Keratinocyte (primary cell): ENCODE measurements around the gene ZNF165.

Experiments used
- EZH2 ChIP-seq: IDR thresholded peaks from one replicate; pipeline ENCODE4 v1.6.1; 2012; ENCODE audit warnings: inconsistent platforms, mild to moderate bottlenecking, low read length, moderate library complexity
- TF ChIP-seq, protein P1 (sequence below), 3 experiments: IDR thresholded peaks in 1 of 3; conservative IDR thresholded peaks in 1 of 3; optimal IDR thresholded peaks in 1 of 3; 2 replicates in 2 of 3; 3 replicates in 1 of 3; pipeline versions ENCODE3 to v1.5.1; 2011; ENCODE audit warnings: low read length in 3 of 3, mild to moderate bottlenecking in 3 of 3, moderate library complexity in 2 of 3, control low read depth in 1 of 3, inconsistent platforms in 1 of 3; ENCODE audit not compliant: insufficient read depth in 2 of 3; ENCODE audit errors: extremely low read depth in 1 of 3

- TF ChIP-seq, protein P1, sequence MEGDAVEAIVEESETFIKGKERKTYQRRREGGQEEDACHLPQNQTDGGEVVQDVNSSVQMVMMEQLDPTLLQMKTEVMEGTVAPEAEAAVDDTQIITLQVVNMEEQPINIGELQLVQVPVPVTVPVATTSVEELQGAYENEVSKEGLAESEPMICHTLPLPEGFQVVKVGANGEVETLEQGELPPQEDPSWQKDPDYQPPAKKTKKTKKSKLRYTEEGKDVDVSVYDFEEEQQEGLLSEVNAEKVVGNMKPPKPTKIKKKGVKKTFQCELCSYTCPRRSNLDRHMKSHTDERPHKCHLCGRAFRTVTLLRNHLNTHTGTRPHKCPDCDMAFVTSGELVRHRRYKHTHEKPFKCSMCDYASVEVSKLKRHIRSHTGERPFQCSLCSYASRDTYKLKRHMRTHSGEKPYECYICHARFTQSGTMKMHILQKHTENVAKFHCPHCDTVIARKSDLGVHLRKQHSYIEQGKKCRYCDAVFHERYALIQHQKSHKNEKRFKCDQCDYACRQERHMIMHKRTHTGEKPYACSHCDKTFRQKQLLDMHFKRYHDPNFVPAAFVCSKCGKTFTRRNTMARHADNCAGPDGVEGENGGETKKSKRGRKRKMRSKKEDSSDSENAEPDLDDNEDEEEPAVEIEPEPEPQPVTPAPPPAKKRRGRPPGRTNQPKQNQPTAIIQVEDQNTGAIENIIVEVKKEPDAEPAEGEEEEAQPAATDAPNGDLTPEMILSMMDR (optimal IDR thresholded peaks at IDR 0.05 in 1 of 3, IDR thresholded peaks at IDR 0.05 in 1 of 3, conservative IDR thresholded peaks at IDR 0.05 in 1 of 3; ENCODE audit: extremely low read depth in 1 of 3, insufficient read depth in 2 of 3, low read length in 3 of 3) = no peak
- no peak for TF ChIP-seq EZH2
These were observed 37.8 kb downstream of the ZNF165 start for GRCh38 chr6:28118217-28118616.
